Activated T-helper 17 cell treated with anti-CD3 and anti-CD28 coated beads, Interleukin-2, amount 50 U/mL, for 72 hours (primary cell): ENCODE data around the gene ATP6V1D. TPM values are rescaled to one million over a fixed set of nuclear protein-coding genes. Genes with fewer than 3 reads are reported as not detected.
"Not testable (repeated sequence)": the region's sequence is repeated elsewhere in the genome, so short reads cannot be mapped to it uniquely, and the experiment has no call there.

Source experiments
- ATAC-seq: fragments of 150-1000 bp; cut with Tn5 transposase; replicated peaks from 2 replicates; pipeline ENCODE4 v1.10.0; 2021; ENCODE audit warnings: mild to moderate bottlenecking, moderate library complexity
- H3K27ac Mint-ChIP-seq: one replicate; pipeline ENCODE4 v1.8.0; 2022; ENCODE audit warnings: mixed read lengths
- H3K27me3 Mint-ChIP-seq: one replicate; pipeline ENCODE4 v1.8.0; 2022; ENCODE audit warnings: mixed read lengths
- H3K36me3 Mint-ChIP-seq: one replicate; pipeline ENCODE4 v1.8.0; 2022; ENCODE audit warnings: low read depth, mild to moderate bottlenecking, mixed read lengths
- H3K4me1 Mint-ChIP-seq: one replicate; pipeline ENCODE4 v1.8.0; 2022; ENCODE audit warnings: mixed read lengths
- H3K4me3 Mint-ChIP-seq: one replicate; pipeline ENCODE4 v1.8.0; 2022; ENCODE audit warnings: mild to moderate bottlenecking, mixed read lengths
- H3K9me3 Mint-ChIP-seq: one replicate; pipeline ENCODE4 v1.8.0; 2022; ENCODE audit warnings: mixed read lengths
- total RNA-seq, 2 donors: library from RNA; stranded (reverse); gene quantifications; one replicate each; pipeline ENCODE4 v1.2.3, GENCODE V29; 2022

Gene ATP6V1D
- total RNA-seq, 2 donors from 2014 or later: 28.0 to 31.1 TPM

DNA sequence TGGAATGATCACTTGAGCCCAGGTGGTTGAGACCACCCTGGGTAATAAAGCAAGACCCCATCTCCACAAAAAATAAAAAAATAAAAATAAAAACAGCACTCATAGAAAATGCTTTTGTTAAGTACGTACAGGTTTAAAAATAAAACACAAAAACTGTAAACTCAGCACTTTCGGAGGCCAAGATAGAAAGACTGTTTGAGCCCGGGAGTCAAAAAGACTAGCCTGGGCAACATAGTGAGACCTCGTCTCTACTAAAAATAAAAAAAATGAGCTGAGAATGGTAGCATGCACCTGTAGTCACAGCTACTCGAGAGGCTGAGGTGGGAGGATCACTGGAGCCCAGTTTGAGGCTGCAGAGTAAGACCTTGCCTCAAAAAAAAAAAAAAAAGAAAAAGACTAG is 7.5 kb downstream of the ATP6V1D start:
- Mint-ChIP-seq H3K9me3 (no peaks in the 10 kb centered on the region), H3K4me1 (no peaks in the 10 kb centered on the region), H3K27ac (no peak overlapping the region), H3K27me3 (no peaks in the 10 kb centered on the region), H3K36me3 (peaks cover 62% of the 10 kb centered on the region), H3K4me3 (no peak overlapping the region)
- no peak for ATAC-seq

DNA sequence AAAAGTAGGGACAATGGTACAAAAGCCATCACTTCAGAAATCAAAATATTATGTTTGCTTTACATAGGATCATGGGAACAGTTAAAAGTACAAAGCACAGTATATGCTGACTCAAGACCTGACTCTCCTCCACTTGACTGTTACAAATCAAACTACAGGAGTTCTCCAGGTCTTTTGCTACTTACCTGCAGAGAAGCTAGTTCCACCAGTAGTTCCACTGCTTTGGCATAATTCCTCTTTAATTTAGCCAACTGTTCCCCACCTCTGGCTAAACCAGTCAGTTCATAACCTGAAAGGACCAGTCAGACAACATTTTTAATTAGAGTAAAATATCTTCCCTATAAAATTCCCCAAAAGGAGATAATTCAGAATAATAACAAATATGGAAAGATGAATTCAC is 14.0 kb downstream of the ATP6V1D start:
- Mint-ChIP-seq H3K36me3 (peaks cover 73% of the 10 kb centered on the region), H3K4me3 (no peak overlapping the region), H3K27me3 (no peaks in the 10 kb centered on the region), H3K4me1 (peaks cover 4% of the 10 kb centered on the region), H3K9me3 (no peaks in the 10 kb centered on the region), H3K27ac (no peak overlapping the region)
- no peak for ATAC-seq

DNA sequence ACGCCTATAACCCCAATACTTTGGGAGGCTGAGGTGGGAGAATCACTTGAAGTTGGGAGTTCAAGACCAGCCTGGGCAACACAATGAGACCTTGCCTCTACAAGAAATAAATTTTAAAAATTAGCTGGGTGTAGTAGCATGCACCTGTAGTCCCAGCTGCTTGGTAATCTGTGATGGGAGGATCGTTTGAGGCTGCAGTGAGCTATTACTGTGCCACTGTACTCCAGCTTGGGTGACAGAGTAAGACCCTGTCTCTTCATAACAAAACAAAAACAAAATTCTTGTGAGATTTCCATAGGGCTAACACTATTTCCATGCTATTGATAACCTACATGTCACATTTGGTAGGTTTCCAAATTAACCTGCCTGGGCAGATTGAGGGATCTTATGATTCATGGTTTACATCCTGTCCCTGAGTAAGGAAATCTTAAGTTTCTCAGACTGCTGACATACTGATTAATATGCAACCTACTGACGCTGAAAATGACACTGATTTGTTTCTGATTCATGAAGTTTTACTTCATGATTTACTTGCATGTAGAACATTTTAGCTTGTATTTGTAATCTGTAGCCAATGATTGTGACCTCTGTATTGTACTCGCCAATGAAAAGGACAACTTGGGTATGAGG is 15.9 kb downstream of the ATP6V1D start:
- Mint-ChIP-seq H3K36me3 (peaks cover 72% of the 10 kb centered on the region), H3K4me3 (no peak overlapping the region), H3K27me3 (no peaks in the 10 kb centered on the region), H3K4me1 (peaks cover 4% of the 10 kb centered on the region), H3K9me3 (no peaks in the 10 kb centered on the region), H3K27ac (peak overlapping the region; percentile 65)
- ATAC-seq: peak; percentile 93

DNA sequence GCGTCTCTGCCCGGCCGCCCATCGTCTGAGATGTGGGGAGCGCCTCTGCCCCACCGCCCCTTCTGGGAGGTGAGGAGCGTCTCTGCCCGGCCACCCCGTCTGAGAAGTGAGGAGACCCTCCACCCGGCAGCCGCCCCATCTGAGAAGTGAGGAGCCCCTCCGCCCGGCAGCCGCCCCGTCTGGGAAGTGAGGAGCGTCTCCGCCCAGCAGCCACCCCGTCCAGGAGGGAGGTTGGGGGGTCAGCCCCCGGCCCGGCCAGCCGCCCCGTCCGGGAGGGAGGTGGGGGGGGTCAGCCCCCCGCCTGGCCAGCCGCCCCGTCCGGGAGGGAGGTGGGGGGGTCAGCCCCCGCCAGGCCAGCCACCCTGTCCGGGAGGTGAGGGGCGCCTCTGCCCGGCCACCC is 18.4 kb downstream of the ATP6V1D start:
- not testable (repeated sequence) for H3K27ac Mint-ChIP-seq, H3K27me3 Mint-ChIP-seq, H3K4me3 Mint-ChIP-seq, ATAC-seq, H3K4me1 Mint-ChIP-seq, H3K9me3 Mint-ChIP-seq
- H3K36me3 Mint-ChIP-seq: peaks cover 73% of the 10 kb centered on the region

DNA sequence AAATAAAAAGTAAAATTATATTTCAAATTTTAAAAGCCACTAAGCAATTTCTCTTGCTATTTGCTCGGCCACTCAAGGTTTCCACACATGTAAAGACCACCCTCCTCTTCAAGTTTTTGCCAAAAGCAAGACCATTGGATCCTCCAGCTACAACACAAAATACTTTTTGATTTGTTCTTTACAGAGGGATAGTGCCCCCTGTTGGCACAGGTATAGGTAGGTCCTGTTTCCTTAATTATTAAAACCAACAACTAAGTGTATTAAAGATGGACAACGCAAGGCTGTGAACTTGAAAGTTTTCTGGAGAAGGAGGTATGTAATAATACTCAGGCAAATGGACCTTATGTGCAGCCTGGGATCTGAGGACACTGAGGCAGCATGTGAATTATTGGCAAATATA is 23.8 kb downstream of the ATP6V1D start:
- H3K27me3 Mint-ChIP-seq: no peaks in the 10 kb centered on the region
- no peaks in the 10 kb centered on the region for H3K9me3 Mint-ChIP-seq
- H3K4me3 Mint-ChIP-seq: no peak overlapping the region
- H3K27ac Mint-ChIP-seq: no peak overlapping the region
- no peaks in the 10 kb centered on the region for H3K4me1 Mint-ChIP-seq
- ATAC-seq: no peak
- H3K36me3 Mint-ChIP-seq: peaks cover 97% of the 10 kb centered on the region

DNA sequence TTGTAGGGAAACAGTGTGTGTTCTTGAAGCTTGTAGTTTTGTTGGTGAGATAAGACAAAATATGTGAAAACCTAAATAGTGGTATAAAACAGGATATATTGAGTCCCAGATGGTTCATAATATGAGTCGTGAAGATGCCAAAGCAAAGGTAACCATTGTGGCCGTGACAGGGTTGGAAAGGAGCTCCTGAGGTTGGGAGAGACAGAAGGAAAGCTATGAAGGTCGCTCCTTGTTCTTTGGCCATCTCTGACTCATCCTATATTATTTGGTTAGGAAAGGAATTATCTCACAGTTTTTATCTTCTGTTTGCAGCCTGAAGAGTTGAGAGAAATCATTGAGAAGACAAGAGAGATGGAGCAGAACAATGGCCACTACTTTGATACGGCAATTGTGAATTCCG is 27.1 kb downstream of the ATP6V1D start:
- Mint-ChIP-seq H3K27me3 (no peaks in the 10 kb centered on the region), H3K4me3 (no peak overlapping the region), H3K27ac (no peak overlapping the region), H3K9me3 (no peaks in the 10 kb centered on the region), H3K4me1 (no peaks in the 10 kb centered on the region), H3K36me3 (peaks cover 92% of the 10 kb centered on the region)
- ATAC-seq: no peak

DNA sequence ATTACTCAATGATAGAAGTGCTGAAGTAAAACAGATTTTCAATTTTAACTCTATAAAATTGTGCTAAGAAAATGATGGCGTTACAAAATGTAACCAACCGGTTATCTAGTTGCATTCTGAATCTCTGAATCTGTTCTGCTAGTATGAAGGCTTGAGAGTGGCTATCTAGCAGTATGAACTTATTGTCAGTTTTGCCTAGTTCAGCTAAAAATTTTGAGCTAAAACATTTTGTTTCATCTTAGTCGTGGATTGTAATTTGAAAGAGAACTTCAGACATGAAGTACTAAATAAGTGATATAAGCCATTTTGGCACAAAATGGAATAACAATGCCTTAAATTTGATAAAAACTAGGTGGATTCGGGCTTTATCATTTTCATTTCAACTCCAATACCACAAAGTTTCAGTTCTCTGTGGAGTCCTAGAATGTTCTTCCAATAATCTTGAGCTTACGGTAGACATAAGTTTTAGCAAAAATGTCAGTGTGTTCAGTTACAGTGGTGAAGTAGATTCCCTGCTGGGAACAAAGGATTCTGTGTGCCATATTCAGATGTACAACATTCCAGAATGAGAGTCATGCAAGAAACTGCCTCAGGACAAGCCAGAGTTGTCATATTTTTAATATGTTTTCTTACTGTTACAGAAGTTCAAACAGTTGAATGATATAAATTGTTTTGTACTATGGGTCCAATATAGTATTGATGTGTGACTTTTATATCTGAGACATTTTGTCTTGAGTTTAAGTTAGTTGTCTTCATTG is 28.1 kb downstream of the ATP6V1D start:
- Mint-ChIP-seq H3K27me3 (no peaks in the 10 kb centered on the region), H3K36me3 (peaks cover 92% of the 10 kb centered on the region), H3K4me3 (no peak overlapping the region), H3K27ac (no peak overlapping the region), H3K9me3 (no peaks in the 10 kb centered on the region), H3K4me1 (no peaks in the 10 kb centered on the region)
- no peak for ATAC-seq

DNA sequence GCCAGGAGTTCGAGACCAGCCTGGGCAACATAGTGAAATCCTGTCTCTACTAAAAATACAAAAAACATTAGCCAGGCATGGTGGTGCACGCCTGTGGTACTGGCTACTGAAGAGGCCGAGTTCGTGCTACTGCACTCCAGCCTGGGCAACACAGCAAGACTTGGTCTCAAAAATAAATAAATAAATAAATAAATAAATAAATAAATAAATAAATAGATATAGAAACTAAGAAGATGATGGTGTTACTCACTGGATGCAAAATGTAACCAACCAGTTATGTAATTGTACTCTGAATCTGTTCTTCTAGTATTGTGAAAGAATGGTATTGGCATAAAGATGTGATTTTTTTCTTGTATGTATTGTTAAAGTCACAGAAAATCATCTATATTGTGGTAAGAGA is 29.9 kb downstream of the ATP6V1D start:
- peaks cover 85% of the 10 kb centered on the region for H3K36me3 Mint-ChIP-seq
- ATAC-seq, H3K4me1 Mint-ChIP-seq, H3K9me3 Mint-ChIP-seq, H3K4me3 Mint-ChIP-seq, H3K27ac Mint-ChIP-seq, H3K27me3 Mint-ChIP-seq: not testable (repeated sequence)

DNA sequence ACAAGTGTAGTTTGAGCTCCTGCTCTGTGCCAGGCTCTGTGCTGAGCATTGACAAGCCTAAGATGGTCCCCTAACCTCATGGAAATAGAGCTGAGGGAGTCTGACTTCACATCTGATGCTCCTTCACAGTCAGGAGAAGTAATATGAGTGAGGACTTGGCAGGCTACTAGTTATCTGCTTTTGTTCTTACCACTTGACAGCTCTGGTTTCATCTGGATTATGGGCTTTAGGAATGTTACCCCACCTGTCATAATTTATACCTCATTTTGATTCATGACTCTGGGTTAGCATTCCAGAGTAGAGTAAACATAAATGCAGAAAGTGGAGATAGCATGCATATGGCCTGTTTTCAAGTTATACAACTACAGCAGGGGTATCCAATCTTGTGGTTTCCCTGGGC is 40.5 kb downstream of the ATP6V1D start:
- H3K4me3 Mint-ChIP-seq: no peak overlapping the region
- no peaks in the 10 kb centered on the region for H3K27me3 Mint-ChIP-seq
- ATAC-seq: no peak
- H3K36me3 Mint-ChIP-seq: peaks cover 41% of the 10 kb centered on the region
- no peaks in the 10 kb centered on the region for H3K4me1 Mint-ChIP-seq
- no peak overlapping the region for H3K27ac Mint-ChIP-seq
- H3K9me3 Mint-ChIP-seq: no peaks in the 10 kb centered on the region

DNA sequence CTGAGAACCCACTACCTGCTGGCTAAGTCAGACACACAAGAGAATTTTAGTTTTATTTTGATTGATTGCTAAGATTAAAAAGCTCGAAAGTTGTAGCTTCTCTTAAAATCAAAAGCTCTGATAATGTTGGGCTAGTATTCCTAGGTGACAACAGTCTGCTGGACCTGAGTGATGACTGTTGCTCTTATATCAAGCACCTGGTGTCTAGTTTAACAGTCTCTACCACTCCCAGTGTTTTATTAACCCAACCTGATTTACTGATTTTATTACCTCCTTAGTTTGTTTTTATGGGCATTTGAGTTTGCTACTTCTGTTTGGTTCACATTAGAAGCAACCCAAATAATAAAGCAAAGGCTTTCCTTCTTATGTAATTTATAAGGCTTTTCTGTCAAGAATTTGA is 41.8 kb downstream of the ATP6V1D start:
- no peak overlapping the region for H3K4me3 Mint-ChIP-seq
- no peaks in the 10 kb centered on the region for H3K4me1 Mint-ChIP-seq
- H3K27ac Mint-ChIP-seq: no peak overlapping the region
- H3K27me3 Mint-ChIP-seq: no peaks in the 10 kb centered on the region
- H3K9me3 Mint-ChIP-seq: no peaks in the 10 kb centered on the region
- ATAC-seq: no peak
- peaks cover 40% of the 10 kb centered on the region for H3K36me3 Mint-ChIP-seq

DNA sequence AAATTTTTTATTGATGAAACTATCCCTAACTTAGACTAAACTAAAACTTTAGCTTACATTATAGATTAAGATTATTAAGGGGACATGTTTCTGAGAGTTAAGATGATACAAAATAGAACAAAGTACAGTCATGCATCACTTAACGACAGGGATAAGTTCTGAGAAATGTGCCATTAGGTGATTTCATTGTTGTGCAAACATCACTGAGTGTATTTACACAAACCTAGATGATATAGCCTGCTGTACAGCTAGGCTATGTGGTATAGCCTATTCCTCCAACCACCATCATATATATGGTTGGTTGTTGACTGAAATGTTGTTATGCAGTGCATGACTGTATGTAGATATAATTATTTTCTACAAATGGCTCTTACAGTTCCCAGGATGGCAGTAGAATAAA is 46.5 kb downstream of the ATP6V1D start:
- Mint-ChIP-seq H3K27me3 (no peaks in the 10 kb centered on the region), H3K4me1 (no peaks in the 10 kb centered on the region), H3K4me3 (no peak overlapping the region), H3K9me3 (no peaks in the 10 kb centered on the region), H3K27ac (no peak overlapping the region), H3K36me3 (peaks cover 39% of the 10 kb centered on the region)
- ATAC-seq: no peak

DNA sequence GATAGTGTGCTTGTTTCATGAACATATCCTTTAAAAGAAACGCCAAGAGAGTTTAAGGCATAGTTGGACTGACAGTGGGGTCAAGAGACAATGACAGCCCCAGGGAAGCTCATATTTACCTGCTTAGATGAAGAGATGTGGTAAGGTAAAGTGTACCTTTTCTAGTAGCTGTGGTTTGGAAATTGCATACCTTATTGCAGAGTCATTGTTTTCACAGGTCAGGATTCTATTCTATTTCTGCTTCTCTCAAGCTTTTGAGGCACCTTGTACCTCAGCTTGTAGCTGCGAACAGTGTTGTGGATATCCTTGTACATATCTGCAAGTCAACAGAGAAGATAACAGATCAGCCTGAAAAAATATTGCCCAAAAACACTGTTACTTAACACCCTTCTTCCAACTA is 47.7 kb downstream of the ATP6V1D start:
- Mint-ChIP-seq H3K4me1 (no peaks in the 10 kb centered on the region), H3K36me3 (peaks cover 40% of the 10 kb centered on the region), H3K4me3 (no peak overlapping the region), H3K27ac (no peak overlapping the region), H3K27me3 (no peaks in the 10 kb centered on the region), H3K9me3 (no peaks in the 10 kb centered on the region)
- ATAC-seq: no peak

Other genes starting within 250 kb of the ATP6V1D start
- not detected for gene GARIN2, start 170.4 kb downstream of the ATP6V1D start, total RNA-seq
- 10 to 100 TPM in 1 of 2 donors, 1 to 10 TPM in 1; 7.7 to 14.0 TPM for gene PALS1, start 118.4 kb downstream of the ATP6V1D start, total RNA-seq
- 100 to 1,000 TPM in 1 of 2 donors, 10 to 100 TPM in 1; 95.0 to 198 TPM for gene EIF2S1, start 524 bp upstream of the ATP6V1D start, total RNA-seq
- 1 to 10 TPM; 1.5 to 6.8 TPM for gene PLEK2, start 52.4 kb upstream of the ATP6V1D start, total RNA-seq
- under 1 TPM; 0.71 to 0.84 TPM for gene TMEM229B, start 128.9 kb upstream of the ATP6V1D start, total RNA-seq
- 1 to 10 TPM in 1 of 2 donors, under 1 TPM in 1; 0.17 to 4.9 TPM for gene PLEKHH1, start 173.5 kb upstream of the ATP6V1D start, total RNA-seq
- gene PIGH, start 240.5 kb upstream of the ATP6V1D start, total RNA-seq: 10 to 100 TPM; 17.6 to 20.0 TPM